A549 treated with RU486 at 1 μM for 4 hours (cell line): ENCODE measurements around the gene MT1B. TPM values are rescaled to one million over a fixed set of nuclear protein-coding genes. Genes with fewer than 3 reads are reported as not detected.

Experiments used
- total RNA-seq: library from RNA; stranded (reverse); fragments of 200-300 nt; extraction: Qiagen RNA extraction; gene quantifications from 5 replicates; pipeline ENCODE4 v1.2.3, GENCODE V29; 2022; ENCODE audit warnings: low read depth

Gene MT1B
- total RNA-seq = not detected in 5 replicates

GRCh38 chr16:56651586-56651985 is at the start of gene MT1B:
TSS of gene MT1B (plus strand) at chr16:56651886. CDS start at chr16:56651954, 68 bp downstream.

GRCh38 chr16:56608043-56608875 is 43.4 kb upstream of the MT1B start, which contains the start of gene MT2A:
TSS of gene MT2A (plus strand) at chr16:56608584. CDS start at chr16:56608656, 72 bp downstream.

GRCh38 chr16:56625140-56625942 is 26.3 kb upstream of the MT1B start, which contains the start of gene MT1E:
TSS of gene MT1E (plus strand) at chr16:56625781. CDS start at chr16:56625852, 71 bp downstream.

DNA sequence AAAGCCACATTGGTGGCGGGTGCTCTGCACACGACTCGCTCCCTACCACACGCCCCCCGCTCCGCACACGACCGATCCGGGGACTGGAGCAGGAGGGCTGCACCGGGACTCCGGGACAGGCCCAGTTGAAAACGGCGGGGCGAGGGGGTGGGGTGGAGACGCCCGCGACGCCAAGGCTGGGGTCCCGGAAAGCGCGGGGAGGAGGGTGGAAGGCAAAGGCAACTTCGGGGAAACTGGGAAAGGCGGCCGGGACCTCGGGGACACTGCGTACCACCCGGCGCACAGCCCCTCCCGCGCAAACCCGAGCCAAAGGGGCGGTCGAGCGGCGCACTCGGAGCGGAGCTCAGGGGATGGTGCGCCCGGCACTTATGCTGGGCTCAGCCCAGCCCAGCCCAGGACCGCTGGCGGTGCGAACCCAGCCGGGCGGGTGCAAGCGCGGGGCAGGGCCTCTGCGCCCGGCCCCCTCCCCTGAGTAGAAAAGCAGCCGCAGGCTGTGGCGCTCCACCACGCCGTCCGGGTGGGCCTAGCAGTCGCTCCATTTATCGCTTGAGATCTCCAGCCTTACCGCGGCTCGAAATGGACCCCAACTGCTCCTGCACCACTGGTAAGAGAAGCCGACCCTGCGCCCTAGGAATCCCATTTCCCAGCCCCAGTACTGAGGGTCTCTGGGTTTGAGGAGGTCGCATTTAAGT is 19.4 kb upstream of the MT1B start, which contains the start of gene MT1M:
Gene MT1M, plus strand, starts transcription at position 504 of the 692 bp plus-strand sequence. Its CDS starts 73 bp downstream, at position 577.

GRCh38 chr16:56637814-56638750 is 13.6 kb upstream of the MT1B start, which contains the start of gene MT1A:
TSS of gene MT1A (plus strand) at chr16:56638666. CDS start at chr16:56638739, 73 bp downstream.

DNA sequence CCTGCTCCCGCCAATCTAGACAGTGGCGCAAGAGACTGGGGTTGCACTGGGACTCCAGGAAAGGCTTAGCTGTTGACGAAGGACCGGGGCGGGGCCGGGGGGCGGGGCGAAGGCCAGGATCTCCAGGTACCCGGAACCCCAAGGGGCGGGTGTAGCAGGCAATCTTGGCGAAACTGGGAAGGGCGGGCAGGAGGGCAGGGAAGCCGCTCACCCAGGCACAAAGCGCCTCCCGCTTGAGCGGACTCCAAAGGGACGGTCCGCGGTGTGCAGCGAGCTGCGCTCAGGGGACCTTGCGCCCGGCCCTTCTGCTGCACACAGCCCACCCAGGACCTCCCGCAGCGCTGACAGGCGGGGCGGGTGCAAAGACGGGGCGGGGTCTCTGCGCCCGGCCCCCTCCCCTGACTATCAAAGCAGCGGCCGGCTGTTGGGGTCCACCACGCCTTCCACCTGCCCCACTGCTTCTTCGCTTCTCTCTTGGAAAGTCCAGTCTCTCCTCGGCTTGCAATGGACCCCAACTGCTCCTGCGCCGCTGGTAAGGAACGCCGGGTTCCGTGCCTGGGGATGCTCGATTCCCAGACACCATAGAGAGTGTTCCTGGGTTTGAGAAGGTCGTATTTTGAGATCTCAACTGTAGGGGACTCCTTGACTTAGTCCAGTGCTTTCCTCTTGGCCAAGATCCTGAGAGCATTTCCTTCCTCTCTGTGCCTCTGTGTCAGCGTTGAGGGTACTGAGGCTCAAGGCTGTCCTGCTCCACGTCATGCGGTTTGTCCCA is 6.1 kb downstream of the MT1B start, which contains the start of gene MT1F:
Gene MT1F, plus strand, starts transcription at position 405 of the 772 bp plus-strand sequence. Its CDS starts 100 bp downstream, at position 505.

DNA sequence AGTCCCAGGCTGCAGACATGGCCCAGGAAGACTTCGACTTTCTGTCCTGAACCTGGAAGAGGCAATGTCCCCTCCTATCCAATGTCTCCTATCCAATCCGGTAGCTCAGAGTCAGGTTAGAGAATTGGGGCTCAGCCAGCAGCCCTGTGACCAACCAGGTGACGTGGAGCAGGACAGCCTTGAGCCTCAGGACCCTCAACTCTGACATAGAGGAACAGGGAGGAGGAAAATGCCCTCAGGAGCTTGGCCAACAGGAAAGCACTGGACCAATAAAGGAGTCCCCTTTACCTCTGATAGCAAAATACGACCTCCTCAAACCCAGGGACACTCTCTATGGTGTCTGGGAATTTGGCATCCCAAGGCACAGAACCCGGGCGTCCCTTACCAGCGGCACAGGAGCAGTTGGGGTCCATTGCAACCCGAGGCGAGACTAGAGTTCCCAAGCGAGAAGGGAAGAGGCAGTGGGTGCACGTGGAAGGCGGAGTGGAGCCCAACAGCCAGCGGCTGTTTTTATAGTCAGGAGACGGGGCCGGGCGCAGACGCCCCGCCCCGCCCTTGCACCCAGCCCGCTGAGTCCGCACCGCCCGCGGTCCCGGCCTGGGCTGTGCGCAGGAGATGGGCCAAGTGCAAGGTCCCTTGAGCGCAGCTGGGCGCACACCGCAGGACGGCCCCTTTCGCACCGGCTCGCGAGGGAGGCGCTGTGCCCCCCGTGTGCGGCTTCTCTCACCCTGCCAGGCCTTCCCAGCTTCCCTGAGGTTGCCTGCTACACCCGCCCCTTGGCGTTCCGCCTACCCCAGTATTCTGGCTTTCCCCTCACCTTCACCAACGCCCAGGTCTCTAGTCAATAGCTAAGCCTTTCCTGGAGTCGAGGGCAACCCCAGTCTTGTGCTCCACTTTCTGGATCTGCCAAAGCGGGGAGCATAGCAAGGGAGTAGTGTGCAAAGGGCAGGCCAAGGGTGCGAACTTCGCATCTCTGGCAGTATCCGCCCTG is 16.2 kb downstream of the MT1B start, which contains the start of gene MT1G:
Gene MT1G, minus strand, starts transcription at position 485 of the 991 bp plus-strand sequence. Its CDS starts 72 bp downstream, at position 413.

GRCh38 chr16:56669005-56669839 is 17.5 kb downstream of the MT1B start, which contains the start of gene MT1H:
TSS of gene MT1H (plus strand) at chr16:56669814. CDS start at chr16:56669885, 71 bp downstream.

DNA sequence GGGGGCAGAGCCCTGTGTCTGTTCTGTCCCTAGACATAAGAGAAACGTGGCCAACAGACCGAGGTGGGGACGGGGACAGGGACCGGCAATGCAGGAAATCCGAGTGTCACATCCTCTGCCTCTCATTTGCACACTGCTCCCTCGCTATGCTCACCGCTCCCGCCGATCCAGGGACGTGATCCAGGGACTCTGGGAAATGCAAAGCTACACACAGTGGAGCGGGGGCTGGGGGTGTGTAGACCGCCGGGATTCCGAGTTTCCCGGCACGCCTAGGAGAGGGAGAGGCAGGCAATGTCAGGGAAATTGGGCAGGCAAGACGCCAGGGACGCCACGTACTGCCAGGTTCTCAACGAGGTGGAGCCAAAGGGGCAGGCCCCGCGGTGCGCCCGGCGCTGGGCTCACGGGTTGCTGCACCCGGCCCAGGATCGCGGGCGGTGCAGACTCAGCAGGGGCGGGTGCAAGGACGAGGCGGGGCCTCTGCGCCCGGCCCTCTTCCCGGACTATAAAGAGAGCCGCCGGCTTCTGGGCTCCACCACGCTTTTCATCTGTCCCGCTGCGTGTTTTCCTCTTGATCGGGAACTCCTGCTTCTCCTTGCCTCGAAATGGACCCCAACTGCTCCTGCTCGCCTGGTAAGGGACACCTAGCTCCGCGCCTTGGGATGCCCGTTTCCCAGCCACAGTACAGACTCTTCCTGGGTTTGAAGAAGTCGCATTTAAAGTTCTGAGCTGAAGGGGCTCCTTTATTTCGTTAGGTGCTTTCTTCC is 30.4 kb downstream of the MT1B start, which contains the start of gene MT1X:
Gene MT1X, plus strand, starts transcription at position 532 of the 764 bp plus-strand sequence. Its CDS starts 71 bp downstream, at position 603.

Other genes starting within 250 kb of the MT1B start
- 53.9 to 71.2 TPM (median 63.9 TPM) in 5 replicates for gene AMFR, start 226.3 kb upstream of the MT1B start, total RNA-seq
- gene NUDT21, start 200.6 kb upstream of the MT1B start, total RNA-seq = 105 to 128 TPM (median 110 TPM) in 5 replicates
- gene OGFOD1, start 200.3 kb upstream of the MT1B start, total RNA-seq = 58.4 to 100 TPM (median 74.5 TPM) in 5 replicates
- 12.0 to 24.6 TPM (median 19.4 TPM) in 5 replicates for gene BBS2, start 131.9 kb upstream of the MT1B start, total RNA-seq
- not detected in 5 replicates for gene MT4, start 86.8 kb upstream of the MT1B start, total RNA-seq
- 0.40 to 0.54 TPM in 2 of 5 replicates, not detected in the others for gene MT3, start 62.4 kb upstream of the MT1B start, total RNA-seq
- 556 to 952 TPM (median 727 TPM) in 5 replicates for gene MT2A, start 43.3 kb upstream of the MT1B start, total RNA-seq
- 0.95 TPM in 1 of 5 replicates, not detected in the others for gene MT1E, start 26.1 kb upstream of the MT1B start, total RNA-seq
- gene MT1M, start 19.2 kb upstream of the MT1B start, total RNA-seq = not detected in 5 replicates
- 17.0 to 21.0 TPM (median 17.8 TPM) in 5 replicates for gene MT1A, start 13.2 kb upstream of the MT1B start, total RNA-seq
- gene MT1F, start 6.1 kb downstream of the MT1B start, total RNA-seq = 10.9 to 16.8 TPM (median 11.8 TPM) in 5 replicates
- not detected in 5 replicates for gene MT1G, start 16.2 kb downstream of the MT1B start, total RNA-seq
- not detected in 5 replicates for gene MT1H, start 17.9 kb downstream of the MT1B start, total RNA-seq
- gene MT1X, start 30.6 kb downstream of the MT1B start, total RNA-seq = 177 to 256 TPM (median 193 TPM) in 5 replicates
- 85.8 to 103 TPM (median 99.0 TPM) in 5 replicates for gene NUP93, start 78.2 kb downstream of the MT1B start, total RNA-seq
- gene SLC12A3, start 213.3 kb downstream of the MT1B start, total RNA-seq = not detected in 5 replicates